ENCODE measurements around the gene CRHR2.

GRCh38 chr7:30616318-30616717 lies 65.9 kb downstream of the CRHR2 start:
- TF ChIP-seq POLR2AphosphoS5 (IDR thresholded peaks at IDR 0.05) (no peak), EP300 (conservative IDR thresholded peaks at IDR 0.05; ENCODE audit: poor library complexity, severe bottlenecking) (no peak), EZH2 (IDR thresholded peaks at IDR 0.05; ENCODE audit: borderline replicate concordance, insufficient read depth, low read length, poor library complexity, severe bottlenecking) (no peak), MXI1 (conservative IDR thresholded peaks at IDR 0.05; ENCODE audit: poor library complexity, severe bottlenecking) (no peak)
- TF ChIP-seq, protein P1, sequence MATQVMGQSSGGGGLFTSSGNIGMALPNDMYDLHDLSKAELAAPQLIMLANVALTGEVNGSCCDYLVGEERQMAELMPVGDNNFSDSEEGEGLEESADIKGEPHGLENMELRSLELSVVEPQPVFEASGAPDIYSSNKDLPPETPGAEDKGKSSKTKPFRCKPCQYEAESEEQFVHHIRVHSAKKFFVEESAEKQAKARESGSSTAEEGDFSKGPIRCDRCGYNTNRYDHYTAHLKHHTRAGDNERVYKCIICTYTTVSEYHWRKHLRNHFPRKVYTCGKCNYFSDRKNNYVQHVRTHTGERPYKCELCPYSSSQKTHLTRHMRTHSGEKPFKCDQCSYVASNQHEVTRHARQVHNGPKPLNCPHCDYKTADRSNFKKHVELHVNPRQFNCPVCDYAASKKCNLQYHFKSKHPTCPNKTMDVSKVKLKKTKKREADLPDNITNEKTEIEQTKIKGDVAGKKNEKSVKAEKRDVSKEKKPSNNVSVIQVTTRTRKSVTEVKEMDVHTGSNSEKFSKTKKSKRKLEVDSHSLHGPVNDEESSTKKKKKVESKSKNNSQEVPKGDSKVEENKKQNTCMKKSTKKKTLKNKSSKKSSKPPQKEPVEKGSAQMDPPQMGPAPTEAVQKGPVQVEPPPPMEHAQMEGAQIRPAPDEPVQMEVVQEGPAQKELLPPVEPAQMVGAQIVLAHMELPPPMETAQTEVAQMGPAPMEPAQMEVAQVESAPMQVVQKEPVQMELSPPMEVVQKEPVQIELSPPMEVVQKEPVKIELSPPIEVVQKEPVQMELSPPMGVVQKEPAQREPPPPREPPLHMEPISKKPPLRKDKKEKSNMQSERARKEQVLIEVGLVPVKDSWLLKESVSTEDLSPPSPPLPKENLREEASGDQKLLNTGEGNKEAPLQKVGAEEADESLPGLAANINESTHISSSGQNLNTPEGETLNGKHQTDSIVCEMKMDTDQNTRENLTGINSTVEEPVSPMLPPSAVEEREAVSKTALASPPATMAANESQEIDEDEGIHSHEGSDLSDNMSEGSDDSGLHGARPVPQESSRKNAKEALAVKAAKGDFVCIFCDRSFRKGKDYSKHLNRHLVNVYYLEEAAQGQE (IDR thresholded peaks at IDR 0.05; ENCODE audit: borderline replicate concordance): no peak
- TF ChIP-seq, protein P2, sequence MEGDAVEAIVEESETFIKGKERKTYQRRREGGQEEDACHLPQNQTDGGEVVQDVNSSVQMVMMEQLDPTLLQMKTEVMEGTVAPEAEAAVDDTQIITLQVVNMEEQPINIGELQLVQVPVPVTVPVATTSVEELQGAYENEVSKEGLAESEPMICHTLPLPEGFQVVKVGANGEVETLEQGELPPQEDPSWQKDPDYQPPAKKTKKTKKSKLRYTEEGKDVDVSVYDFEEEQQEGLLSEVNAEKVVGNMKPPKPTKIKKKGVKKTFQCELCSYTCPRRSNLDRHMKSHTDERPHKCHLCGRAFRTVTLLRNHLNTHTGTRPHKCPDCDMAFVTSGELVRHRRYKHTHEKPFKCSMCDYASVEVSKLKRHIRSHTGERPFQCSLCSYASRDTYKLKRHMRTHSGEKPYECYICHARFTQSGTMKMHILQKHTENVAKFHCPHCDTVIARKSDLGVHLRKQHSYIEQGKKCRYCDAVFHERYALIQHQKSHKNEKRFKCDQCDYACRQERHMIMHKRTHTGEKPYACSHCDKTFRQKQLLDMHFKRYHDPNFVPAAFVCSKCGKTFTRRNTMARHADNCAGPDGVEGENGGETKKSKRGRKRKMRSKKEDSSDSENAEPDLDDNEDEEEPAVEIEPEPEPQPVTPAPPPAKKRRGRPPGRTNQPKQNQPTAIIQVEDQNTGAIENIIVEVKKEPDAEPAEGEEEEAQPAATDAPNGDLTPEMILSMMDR (IDR thresholded peaks at IDR 0.05; ENCODE audit: poor library complexity, severe bottlenecking): no peak

Data from neural cell (in vitro differentiated cells).